OCI-LY1 (cell line): ENCODE data around the gene KDM4B.

ENCODE experiments used
- H2AFZ ChIP-seq: fragments of 200-600 bp; sonication (generic), shearing (Covaris generic); 2 replicates; pipeline ENCODE4 v1.6.0; 2014; ENCODE audit warnings: antibody characterized with exemption, mild to moderate bottlenecking, low read length
- H3F3A ChIP-seq: fragments of 200-600 bp; sonication (generic), shearing (Covaris generic); 2 replicates; pipeline ENCODE4 v1.6.0; 2014; ENCODE audit warnings: mild to moderate bottlenecking, antibody characterized with exemption, low read length, moderate library complexity; ENCODE audit not compliant: insufficient read depth
- H3K27ac ChIP-seq: fragments of 200-600 bp; sonication (generic); 2 replicates; pipeline ENCODE4 v1.5.1; 2014; ENCODE audit warnings: low read length, mixed run types, mild to moderate bottlenecking, low read depth; ENCODE audit not compliant: poor library complexity, severe bottlenecking
- H3K27me3 ChIP-seq: fragments of 200-600 bp; sonication (generic); 2 replicates; pipeline ENCODE4 v1.6.0; 2014; ENCODE audit warnings: antibody characterized with exemption, mild to moderate bottlenecking, low read length, moderate library complexity; ENCODE audit not compliant: insufficient read depth
- H3K36me3 ChIP-seq: fragments of 200-600 bp; sonication (generic); 2 replicates; pipeline ENCODE4 v1.6.1; 2014; ENCODE audit warnings: mild to moderate bottlenecking, antibody characterized with exemption, low read length, moderate library complexity, mixed read lengths; ENCODE audit not compliant: insufficient read depth
- H3K4me1 ChIP-seq: fragments of 200-600 bp; sonication (generic); 2 replicates; pipeline ENCODE4 v1.5.1; 2014; ENCODE audit warnings: mild to moderate bottlenecking, low read length, moderate library complexity; ENCODE audit not compliant: insufficient read depth, severe bottlenecking
- H3K4me2 ChIP-seq: fragments of 200-600 bp; sonication (generic), shearing (Covaris generic); 2 replicates; pipeline ENCODE4 v1.6.1; 2014; ENCODE audit warnings: low read length
- H3K4me3 ChIP-seq: fragments of 200-600 bp; sonication (generic); 2 replicates; pipeline ENCODE4 v1.5.1; 2014; ENCODE audit warnings: low read length, low read depth, mild to moderate bottlenecking, mixed read lengths; ENCODE audit not compliant: poor library complexity, severe bottlenecking
- H3K79me2 ChIP-seq: fragments of 200-600 bp; shearing (Covaris generic); 2 replicates; pipeline ENCODE4 v1.6.1; 2016; ENCODE audit warnings: mixed run types, low read length, mixed read lengths; ENCODE audit not compliant: insufficient read depth
- H3K9ac ChIP-seq: fragments of 200-600 bp; sonication (generic), shearing (Covaris generic); 2 replicates; pipeline ENCODE4 v1.6.1; 2014; ENCODE audit warnings: mild to moderate bottlenecking, low read length, mixed read lengths
- H3K9me2 ChIP-seq: fragments of 200-600 bp; sonication (generic), shearing (Covaris generic); 2 replicates; pipeline ENCODE4 v1.6.1; 2014; ENCODE audit warnings: low read depth, mild to moderate bottlenecking, low read length, mixed read lengths
- H3K9me3 ChIP-seq: fragments of 200-600 bp; shearing (Covaris generic); 2 replicates; pipeline ENCODE4 v1.6.1; 2014; ENCODE audit warnings: low read length, mixed read lengths
- H4K20me1 ChIP-seq: fragments of 200-600 bp; sonication (generic), shearing (Covaris generic); 2 replicates; pipeline ENCODE4 v1.6.0; 2016; ENCODE audit warnings: mild to moderate bottlenecking, low read length; ENCODE audit not compliant: insufficient read depth
- EZH2 ChIP-seq: fragments of 200-600 bp; sonication (generic), shearing (Covaris generic); IDR thresholded peaks from 2 replicates; pipeline ENCODE4 v1.8.0; 2017; ENCODE audit warnings: borderline replicate concordance, mixed run types, mild to moderate bottlenecking, antibody characterized with exemption, low read length, moderate library complexity, mixed read lengths
- TF ChIP-seq, protein P1 (sequence below): fragments of 200-600 bp; sonication (generic), shearing (Covaris generic); IDR thresholded peaks from 2 replicates; pipeline ENCODE4 v1.5.1; 2017; ENCODE audit warnings: mild to moderate bottlenecking, antibody characterized with exemption, low read length, moderate library complexity, mixed read lengths

Gene KDM4B

DNA sequence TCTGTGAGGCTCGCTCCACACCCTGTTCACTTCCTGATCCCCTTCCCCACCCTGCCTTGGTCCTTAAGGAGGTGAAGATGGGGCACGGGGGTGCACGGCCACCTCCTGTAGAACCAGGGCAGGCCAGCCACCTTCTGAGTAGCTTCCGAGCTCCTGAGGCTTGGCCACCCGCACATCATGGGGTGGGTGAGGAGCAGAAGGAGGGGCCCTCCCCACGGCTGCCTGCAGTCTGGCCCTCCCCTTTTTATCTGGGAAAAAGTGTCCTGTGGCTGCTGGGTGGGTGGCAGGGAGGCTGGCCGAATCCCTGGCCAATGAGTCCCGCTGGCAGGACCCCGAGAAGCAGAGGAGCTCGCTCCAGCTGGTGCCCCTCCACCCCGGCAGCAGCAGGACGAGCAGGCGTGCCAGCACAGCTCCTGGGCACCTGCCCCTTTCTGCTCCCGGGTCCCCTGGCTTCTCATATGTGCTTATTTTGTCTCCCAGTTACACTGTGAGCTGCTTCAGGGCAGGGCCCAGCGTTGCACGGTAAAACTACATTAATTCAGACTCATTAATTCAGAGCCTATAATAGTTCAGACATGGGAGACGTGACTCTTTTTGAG, 135.0 kb downstream of the KDM4B start:
- no peak overlapping the region for H2AFZ ChIP-seq
- no peak overlapping the region for H3K4me3 ChIP-seq
- H3K9me2 ChIP-seq: no peaks in the 10 kb centered on the region
- H3F3A ChIP-seq: no peaks in the 10 kb centered on the region
- peaks cover 12% of the 10 kb centered on the region for H3K36me3 ChIP-seq
- H3K27ac ChIP-seq: no peak overlapping the region
- no peak for TF ChIP-seq EZH2
- TF ChIP-seq, protein P1, sequence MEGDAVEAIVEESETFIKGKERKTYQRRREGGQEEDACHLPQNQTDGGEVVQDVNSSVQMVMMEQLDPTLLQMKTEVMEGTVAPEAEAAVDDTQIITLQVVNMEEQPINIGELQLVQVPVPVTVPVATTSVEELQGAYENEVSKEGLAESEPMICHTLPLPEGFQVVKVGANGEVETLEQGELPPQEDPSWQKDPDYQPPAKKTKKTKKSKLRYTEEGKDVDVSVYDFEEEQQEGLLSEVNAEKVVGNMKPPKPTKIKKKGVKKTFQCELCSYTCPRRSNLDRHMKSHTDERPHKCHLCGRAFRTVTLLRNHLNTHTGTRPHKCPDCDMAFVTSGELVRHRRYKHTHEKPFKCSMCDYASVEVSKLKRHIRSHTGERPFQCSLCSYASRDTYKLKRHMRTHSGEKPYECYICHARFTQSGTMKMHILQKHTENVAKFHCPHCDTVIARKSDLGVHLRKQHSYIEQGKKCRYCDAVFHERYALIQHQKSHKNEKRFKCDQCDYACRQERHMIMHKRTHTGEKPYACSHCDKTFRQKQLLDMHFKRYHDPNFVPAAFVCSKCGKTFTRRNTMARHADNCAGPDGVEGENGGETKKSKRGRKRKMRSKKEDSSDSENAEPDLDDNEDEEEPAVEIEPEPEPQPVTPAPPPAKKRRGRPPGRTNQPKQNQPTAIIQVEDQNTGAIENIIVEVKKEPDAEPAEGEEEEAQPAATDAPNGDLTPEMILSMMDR: no peak
- H3K4me2 ChIP-seq: no peak overlapping the region
- no peaks in the 10 kb centered on the region for H3K4me1 ChIP-seq
- H3K27me3 ChIP-seq: no peaks in the 10 kb centered on the region
- H3K79me2 ChIP-seq: no peaks in the 10 kb centered on the region
- no peaks in the 10 kb centered on the region for H4K20me1 ChIP-seq
- H3K9ac ChIP-seq: no peak overlapping the region
- peaks cover 14% of the 10 kb centered on the region for H3K9me3 ChIP-seq

DNA sequence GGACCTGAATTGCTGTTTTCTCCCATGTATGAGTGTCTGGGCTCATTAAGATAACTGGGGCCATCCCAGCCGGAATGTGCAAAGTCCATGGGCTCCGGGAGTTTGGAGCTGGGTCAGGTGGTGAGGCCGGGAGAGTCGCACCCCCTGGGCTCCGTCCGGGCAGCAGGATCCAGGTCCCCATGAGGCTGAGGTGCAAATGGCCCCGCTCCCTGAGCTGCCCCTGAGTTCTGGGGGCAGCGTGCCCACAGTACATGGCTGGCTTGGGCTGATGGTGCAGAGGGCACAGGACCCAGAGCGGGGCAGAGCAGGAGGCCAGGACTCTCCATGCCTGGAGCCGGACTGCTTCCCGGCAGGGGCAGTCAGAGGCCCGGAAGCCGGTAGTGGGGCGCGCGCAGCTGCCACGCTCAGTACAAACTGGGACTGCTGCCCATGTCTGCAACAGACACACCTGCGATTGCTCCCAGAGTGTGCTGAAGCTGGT, 136.0 kb downstream of the KDM4B start:
- H3K79me2 ChIP-seq: no peaks in the 10 kb centered on the region
- H3K9ac ChIP-seq: no peak overlapping the region
- H3K4me3 ChIP-seq: no peak overlapping the region
- no peaks in the 10 kb centered on the region for H3K4me1 ChIP-seq
- no peak overlapping the region for H2AFZ ChIP-seq
- no peaks in the 10 kb centered on the region for H3F3A ChIP-seq
- H4K20me1 ChIP-seq: no peaks in the 10 kb centered on the region
- no peak overlapping the region for H3K27ac ChIP-seq
- H3K27me3 ChIP-seq: no peaks in the 10 kb centered on the region
- TF ChIP-seq, protein P1: no peak
- TF ChIP-seq EZH2: no peak
- H3K4me2 ChIP-seq: no peak overlapping the region
- H3K9me2 ChIP-seq: no peaks in the 10 kb centered on the region
- H3K36me3 ChIP-seq: peaks cover 2% of the 10 kb centered on the region; the same call in 1 of the 2 replicates
- peaks cover 4% of the 10 kb centered on the region for H3K9me3 ChIP-seq

DNA sequence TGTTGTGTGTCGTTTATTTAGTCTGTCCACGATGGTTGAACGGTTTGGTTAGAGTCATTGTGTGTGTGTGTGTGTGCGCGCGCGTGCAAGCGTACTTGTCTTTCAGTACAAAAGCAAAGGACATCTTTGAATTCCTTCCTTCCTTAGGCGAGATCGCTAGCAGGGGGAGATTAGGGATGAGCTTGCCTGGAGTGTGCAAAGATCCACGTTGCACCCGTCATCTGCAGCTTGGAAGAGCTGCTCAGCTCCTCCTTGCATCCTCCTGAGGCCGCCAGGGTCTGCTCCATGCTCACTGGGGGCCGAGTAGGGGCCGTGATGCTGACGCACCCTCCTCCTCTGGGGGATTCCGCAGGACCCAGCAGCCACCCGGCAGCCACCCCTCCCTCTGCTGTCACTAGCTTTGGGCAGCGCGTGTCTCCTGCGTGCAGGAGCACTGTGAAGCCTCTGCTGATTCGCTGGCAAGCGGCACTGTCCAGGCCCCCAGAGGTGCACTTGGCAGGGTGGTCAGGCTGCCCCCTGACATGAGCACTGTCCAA, 137.3 kb downstream of the KDM4B start:
- H3K27ac ChIP-seq: no peak overlapping the region
- TF ChIP-seq EZH2: no peak
- TF ChIP-seq, protein P1: no peak
- no peak overlapping the region for H3K9ac ChIP-seq
- H3K9me3 ChIP-seq: no peaks in the 10 kb centered on the region
- H3K27me3 ChIP-seq: no peaks in the 10 kb centered on the region
- H3K4me1 ChIP-seq: no peaks in the 10 kb centered on the region
- no peak overlapping the region for H3K4me2 ChIP-seq
- no peaks in the 10 kb centered on the region for H3K36me3 ChIP-seq
- H4K20me1 ChIP-seq: no peaks in the 10 kb centered on the region
- no peak overlapping the region for H3K4me3 ChIP-seq
- H2AFZ ChIP-seq: no peak overlapping the region
- no peaks in the 10 kb centered on the region for H3K9me2 ChIP-seq
- H3F3A ChIP-seq: no peaks in the 10 kb centered on the region
- H3K79me2 ChIP-seq: no peaks in the 10 kb centered on the region
